Tibial nerve (tissue), 4 donors: ENCODE data around the gene ELOVL4. TPM values are rescaled to one million over a fixed set of nuclear protein-coding genes. Genes with fewer than 3 reads are reported as not detected.

Source experiments
- DNase-seq, 2 donors: peaks; one replicate each; pipeline ENCODE4 v3.0.0-alpha.2; 2019; ENCODE audit warnings: low spot score in 2 of 2
- H3K27ac ChIP-seq, 4 donors: fragments of 200-600 bp; sonication (generic) in 3 of 4; one replicate each; pipeline ENCODE4 v1.5.1; 2017 to 2019; ENCODE audit warnings: mild to moderate bottlenecking in 1 of 4
- H3K27me3 ChIP-seq, 2 donors: fragments of 200-600 bp; sonication (generic) in 1 of 2; one replicate each; pipeline versions ENCODE4 v1.5.1 to v1.6.0; 2017 to 2019
- H3K36me3 ChIP-seq, 3 donors: fragments of 200-600 bp; sonication (generic); one replicate each; pipeline ENCODE4 v1.5.1; 2018 to 2019
- H3K4me1 ChIP-seq, 4 donors: fragments of 200-600 bp; sonication (generic) in 3 of 4; one replicate each; pipeline ENCODE4 v1.5.1; 2017 to 2019
- H3K4me3 ChIP-seq, 4 donors: fragments of 200-600 bp; sonication (generic) in 3 of 4; one replicate each; pipeline ENCODE4 v1.5.1; 2017 to 2019; ENCODE audit warnings: mild to moderate bottlenecking in 1 of 4, moderate library complexity in 1 of 4
- H3K9me3 ChIP-seq, 4 donors: fragments of 200-600 bp; sonication (generic) in 3 of 4; one replicate each; pipeline ENCODE4 v1.5.1; 2017 to 2019
- EP300 ChIP-seq, 2 donors: sonication (generic); formaldehyde crosslinking; IDR thresholded peaks; one replicate each; pipeline ENCODE4 v1.6.1; 2017; ENCODE audit warnings: antibody characterized with exemption in 2 of 2, mild to moderate bottlenecking in 1 of 2
- POLR2A ChIP-seq, 2 donors: fragments of 450-650 bp; IDR thresholded peaks; one replicate each; pipeline ENCODE4 v1.6.1; 2017; ENCODE audit warnings: antibody characterized with exemption in 2 of 2, mild to moderate bottlenecking in 2 of 2, moderate library complexity in 2 of 2
- WGBS, 2 donors: methylation state at CpG; one replicate each; pipeline ENCODE4 v1.1.5; 2018; 5-methylcytosine and 5-hydroxymethylcytosine counted together
- total RNA-seq, 4 donors: library from RNA; depleted of rRNA; stranded (reverse); fragments of >200 nt; gene quantifications; one replicate each; pipeline ENCODE4 v1.1.0, GENCODE V29; 2016
- TF ChIP-seq, protein P1 (sequence below), 5 experiments: fragments of 200-600 bp in 3 of 5; fragments of 450-650 bp in 2 of 5; sonication (generic) in 3 of 5; IDR thresholded peaks; one replicate each; pipeline ENCODE4 v1.5.1; 2016 to 2019; ENCODE audit warnings: antibody characterized with exemption in 5 of 5, mild to moderate bottlenecking in 3 of 5, moderate library complexity in 2 of 5

Gene ELOVL4
- total RNA-seq, 4 donors from 2014 or later = 0.90 to 2.4 (median 1.4) TPM

DNA sequence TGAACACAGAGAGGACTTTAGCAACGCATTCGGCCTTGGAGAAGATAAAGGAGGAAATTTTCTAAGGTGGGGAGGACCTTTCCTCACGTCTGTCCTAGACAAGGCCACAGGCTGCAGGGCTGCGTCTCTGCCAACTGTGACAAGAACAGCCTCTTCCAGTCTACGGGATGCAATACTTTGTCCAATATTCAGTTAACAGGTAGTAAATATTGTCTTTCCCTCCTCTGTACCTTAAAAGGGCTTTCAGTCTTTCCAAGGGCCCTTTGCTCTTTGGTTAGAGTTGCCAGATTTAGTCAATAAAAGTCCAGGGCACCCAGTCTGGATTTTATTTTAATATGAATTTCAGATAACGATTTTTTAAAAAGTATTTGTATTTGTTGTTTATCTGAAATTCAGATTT, 78.2 kb downstream of the ELOVL4 start:
- DNase-seq = no peak
- no peaks in the 10 kb centered on the region for H3K36me3 ChIP-seq
- H3K4me1 ChIP-seq = peaks cover 0 to 8% (median 0%) of the 10 kb centered on the region in 4 donors
- H3K9me3 ChIP-seq = no peaks in the 10 kb centered on the region
- no peak overlapping the region for H3K27ac ChIP-seq
- H3K4me3 ChIP-seq = no peak overlapping the region
- WGBS, 2 donors = 78 to 80% methylated on average over 6 of the region's 6 CpGs
- TF ChIP-seq POLR2A (IDR thresholded peaks at IDR 0.05) = no peak
- TF ChIP-seq, protein P1, sequence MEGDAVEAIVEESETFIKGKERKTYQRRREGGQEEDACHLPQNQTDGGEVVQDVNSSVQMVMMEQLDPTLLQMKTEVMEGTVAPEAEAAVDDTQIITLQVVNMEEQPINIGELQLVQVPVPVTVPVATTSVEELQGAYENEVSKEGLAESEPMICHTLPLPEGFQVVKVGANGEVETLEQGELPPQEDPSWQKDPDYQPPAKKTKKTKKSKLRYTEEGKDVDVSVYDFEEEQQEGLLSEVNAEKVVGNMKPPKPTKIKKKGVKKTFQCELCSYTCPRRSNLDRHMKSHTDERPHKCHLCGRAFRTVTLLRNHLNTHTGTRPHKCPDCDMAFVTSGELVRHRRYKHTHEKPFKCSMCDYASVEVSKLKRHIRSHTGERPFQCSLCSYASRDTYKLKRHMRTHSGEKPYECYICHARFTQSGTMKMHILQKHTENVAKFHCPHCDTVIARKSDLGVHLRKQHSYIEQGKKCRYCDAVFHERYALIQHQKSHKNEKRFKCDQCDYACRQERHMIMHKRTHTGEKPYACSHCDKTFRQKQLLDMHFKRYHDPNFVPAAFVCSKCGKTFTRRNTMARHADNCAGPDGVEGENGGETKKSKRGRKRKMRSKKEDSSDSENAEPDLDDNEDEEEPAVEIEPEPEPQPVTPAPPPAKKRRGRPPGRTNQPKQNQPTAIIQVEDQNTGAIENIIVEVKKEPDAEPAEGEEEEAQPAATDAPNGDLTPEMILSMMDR (IDR thresholded peaks at IDR 0.05) = no peak
- TF ChIP-seq EP300 (IDR thresholded peaks at IDR 0.05) = no peak
- H3K27me3 ChIP-seq = no peaks in the 10 kb centered on the region

DNA sequence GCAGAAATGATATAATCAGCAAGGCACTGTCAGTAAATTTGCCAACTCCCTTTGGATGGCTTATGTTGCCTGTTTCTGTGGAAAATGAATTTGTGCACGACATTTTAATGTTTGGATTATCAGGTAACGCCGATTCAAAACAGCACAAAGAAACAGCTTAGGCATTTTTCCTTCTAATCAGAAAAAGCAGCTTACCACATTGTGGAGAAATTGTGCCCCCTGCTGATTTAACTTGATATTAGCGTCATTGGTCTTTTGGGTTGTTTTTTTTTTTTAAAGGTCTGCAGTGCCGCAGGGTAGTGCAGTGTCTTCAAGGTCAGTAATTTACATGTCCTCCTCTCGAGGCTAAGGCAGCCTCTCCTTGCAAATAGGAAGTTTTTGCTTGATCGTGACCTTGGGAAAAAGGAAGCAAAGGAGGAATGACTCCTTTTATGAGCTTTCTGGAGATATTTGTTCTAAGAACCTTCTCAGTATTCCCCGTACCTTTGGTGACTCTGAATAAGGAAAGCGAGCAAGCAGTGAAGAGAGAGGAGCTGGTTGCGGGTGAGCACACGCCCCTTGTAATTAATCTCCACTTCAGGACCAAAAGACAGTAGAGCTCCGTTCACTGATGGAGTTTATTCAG, 79.1 kb downstream of the ELOVL4 start:
- Histone ChIP-seq H3K4me3 (no peak overlapping the region), H3K27ac (no peak overlapping the region), H3K36me3 (no peaks in the 10 kb centered on the region), H3K27me3 (no peaks in the 10 kb centered on the region), H3K4me1 (peaks cover 0 to 8% (median 0%) of the 10 kb centered on the region in 4 donors), H3K9me3 (no peaks in the 10 kb centered on the region)
- peak in 1 of 2 donors; percentile 65 for DNase-seq
- TF ChIP-seq EP300 (IDR thresholded peaks at IDR 0.05) = no peak
- TF ChIP-seq, protein P1 (IDR thresholded peaks at IDR 0.05) = peak; percentile 19 to 57 (median 37)
- TF ChIP-seq POLR2A (IDR thresholded peaks at IDR 0.05) = no peak
- WGBS, 2 donors = 33 to 39% methylated on average over 12 of the region's 12 CpGs

Other genes with a start within 250 kb of the ELOVL4 start
- 10 to 100 TPM in 1 of 4 donors, 1 to 10 TPM in 1, under 1 TPM in 1, not detected in 1; 0.66 to 15.9 (median 2.4) TPM for gene TTK, start 57.1 kb upstream of the ELOVL4 start, total RNA-seq
- 10 to 100 TPM; 13.5 to 28.7 (median 23.4) TPM for gene BCKDHB, start 159.1 kb upstream of the ELOVL4 start, total RNA-seq